K562 (cell line): ENCODE measurements around the gene TRDMT1. TPM values are rescaled to one million over a fixed set of nuclear protein-coding genes. Genes with fewer than 3 reads are reported as not detected.

ENCODE experiments used
- ATAC-seq: fragments of 200-7000 bp; cut with Tn5 transposase; 3 replicates; pipeline ENCODE4 v1.9.1; 2020; ENCODE audit warnings: moderate library complexity
- BruUV-seq: library from RNA; stranded (reverse); fragments of 400-500 nt; replicated peaks from 2 replicates; lab custom pipeline; 2021; lab: Mats Ljungman, UMichigan
- CTCF ChIA-PET: fragments of 300-600 bp; formaldehyde crosslinking; extraction: SDS; loops from one replicate; lab custom pipeline; 2021; ENCODE audit warnings: low intra/inter-chr PET ratio; lab: Yijun Ruan, JAX
- POLR2A ChIA-PET: fragments of 300-600, 350-650 bp; sonication (Branson Sonifier 250); formaldehyde crosslinking; extraction: SDS; loops from one replicate; lab custom pipeline; 2021; ENCODE audit warnings: antibody characterized with exemption, inconsistent platforms; lab: Yijun Ruan, JAX
- DNase-seq, 4 experiments: peaks; one replicate each; pipeline versions ENCODE4 v3.0.0 to v3.0.0-alpha.2; 2011 to 2018; ENCODE audit warnings: low spot score in 3 of 4, mixed read lengths in 3 of 4; ENCODE audit errors: extremely low read depth in 1 of 4
- FAIRE-seq: peaks from 2 replicates; lab custom pipeline; 2011; peaks lifted over from hg19 to GRCh38; lab: Jason Lieb, UNC
- H2AFZ ChIP-seq: 2 replicates; pipeline ENCODE4 v1.6.0; 2011; ENCODE audit warnings: low read depth, low read length, control low read depth, inconsistent platforms
- H3K27ac ChIP-seq: fragments of 200-600 bp; 3 replicates; pipeline ENCODE4 v1.8.0; 2011; ENCODE audit warnings: low read depth, mild to moderate bottlenecking, control low read depth, inconsistent platforms, low read length, moderate library complexity, mixed read lengths; ENCODE audit errors: extremely low read depth
- H3K27me3 ChIP-seq, 2 experiments: fragments of 300-600 bp in 1 of 2; 2 replicates in 1 of 2; 3 replicates in 1 of 2; pipeline versions ENCODE4 v1.6.0 to v1.8.0; 2011; ENCODE audit warnings: inconsistent platforms in 2 of 2, low read length in 2 of 2, mild to moderate bottlenecking in 1 of 2, mixed read lengths in 1 of 2, moderate library complexity in 1 of 2; ENCODE audit not compliant: control insufficient read depth in 2 of 2, insufficient read depth in 2 of 2
- H3K36me3 ChIP-seq: fragments of 300-600 bp; 3 replicates; pipeline ENCODE4 v1.8.0; 2011; ENCODE audit warnings: mild to moderate bottlenecking, low read length, inconsistent platforms; ENCODE audit not compliant: control insufficient read depth, insufficient read depth
- H3K4me1 ChIP-seq, 2 experiments: fragments of 200-600 bp in 1 of 2; replicated peaks in 1 of 2; 2 replicates in 1 of 2; 3 replicates in 1 of 2; pipeline versions ENCODE4 v1.5.1 to v1.8.0; 2011; ENCODE audit warnings: inconsistent platforms in 2 of 2, low read length in 2 of 2, mild to moderate bottlenecking in 1 of 2, mixed read lengths in 1 of 2, moderate library complexity in 1 of 2; ENCODE audit not compliant: control insufficient read depth in 2 of 2, insufficient read depth in 2 of 2
- H3K4me2 ChIP-seq: 2 replicates; pipeline ENCODE4 v1.6.1; 2011; ENCODE audit warnings: low read length, control low read depth, inconsistent platforms, mixed read lengths; ENCODE audit not compliant: insufficient read depth
- H3K4me3 ChIP-seq: fragments of 200-600 bp; sonication (generic), shearing (Covaris generic); 2 replicates; pipeline ENCODE4 v1.5.1; 2016; ENCODE audit warnings: control low read depth, inconsistent platforms
- H3K79me2 ChIP-seq: fragments of 200-600 bp; 3 replicates; pipeline ENCODE4 v1.8.0; 2011; ENCODE audit warnings: low read length, inconsistent platforms; ENCODE audit not compliant: control insufficient read depth, insufficient read depth
- H3K9ac ChIP-seq, 2 experiments: 2 replicates each; pipeline versions ENCODE4 v1.6.0 to v1.6.1; 2011; ENCODE audit warnings: low read depth in 2 of 2, low read length in 2 of 2, control low read depth in 1 of 2, inconsistent platforms in 1 of 2, mild to moderate bottlenecking in 1 of 2, mixed read lengths in 1 of 2; ENCODE audit not compliant: insufficient read depth in 1 of 2
- H3K9me1 ChIP-seq: one replicate; pipeline ENCODE4 v1.6.0; 2011; ENCODE audit warnings: inconsistent platforms, mild to moderate bottlenecking, low read length, moderate library complexity; ENCODE audit not compliant: control insufficient read depth, insufficient read depth
- H3K9me3 ChIP-seq: replicated peaks from 2 replicates; pipeline ENCODE4 v1.5.1; 2011; ENCODE audit warnings: low read depth, low read length, inconsistent platforms; ENCODE audit not compliant: control insufficient read depth, insufficient read depth
- H4K20me1 ChIP-seq: replicated peaks from 2 replicates; pipeline ENCODE4 v1.6.1; 2011; ENCODE audit warnings: low read length, inconsistent platforms, mixed read lengths; ENCODE audit not compliant: control insufficient read depth, insufficient read depth
- CREB3L1 ChIP-seq: fragments of 450-650 bp; IDR thresholded peaks from 2 replicates; pipeline ENCODE4 v1.6.1; 2014; ENCODE audit warnings: low read depth, mild to moderate bottlenecking, moderate library complexity, borderline replicate concordance
- FOXK1 ChIP-seq: sonication (generic); formaldehyde crosslinking; IDR thresholded peaks from 2 replicates; pipeline ENCODE4 v1.8.0; 2022; ENCODE audit warnings: missing genetic modification reagents, mild to moderate bottlenecking, borderline replicate concordance
- HDAC2 ChIP-seq: fragments of 450-650 bp; IDR thresholded peaks from 2 replicates; pipeline ENCODE4 v1.6.1; 2016; ENCODE audit warnings: mild to moderate bottlenecking
- IRF1 ChIP-seq: sonication (generic); formaldehyde crosslinking; IDR thresholded peaks from 2 replicates; pipeline ENCODE4 v1.8.0; 2022; ENCODE audit warnings: missing genetic modification reagents, mild to moderate bottlenecking, borderline replicate concordance
- IRF2 ChIP-seq: sonication (generic); formaldehyde crosslinking; IDR thresholded peaks from 2 replicates; pipeline ENCODE4 v1.8.1; 2022; ENCODE audit warnings: mild to moderate bottlenecking, missing genetic modification reagents
- MCM2 ChIP-seq: fragments of 450-650 bp; IDR thresholded peaks from 2 replicates; pipeline ENCODE4 v1.6.1; 2017; ENCODE audit warnings: low read depth, mild to moderate bottlenecking
- OTX1 ChIP-seq: fragments of 450-650 bp; formaldehyde crosslinking; IDR thresholded peaks from 2 replicates; pipeline ENCODE4 v1.4.0; 2022; ENCODE audit warnings: mild to moderate bottlenecking
- PHTF2 ChIP-seq: fragments of 250-450 bp; sonication (Bioruptor Pico); IDR thresholded peaks from 2 replicates; pipeline ENCODE4 v1.5.0; 2021; ENCODE audit warnings: mild to moderate bottlenecking
- PKNOX1 ChIP-seq: fragments of 450-650 bp; IDR thresholded peaks from 2 replicates; pipeline ENCODE4 v1.6.1; 2016
- PML ChIP-seq: IDR thresholded peaks from 2 replicates; pipeline ENCODE4 v1.6.1; 2012; ENCODE audit warnings: low read length, inconsistent platforms
- POLR2AphosphoS2 ChIP-seq: IDR thresholded peaks from 2 replicates; pipeline ENCODE4 v1.6.1; 2012; ENCODE audit warnings: low read length, improper control_type of control experiment
- POLR3G ChIP-seq: IDR thresholded peaks from 2 replicates; pipeline ENCODE4 v1.6.1; 2011; ENCODE audit not compliant: insufficient read length, insufficient replicate concordance; ENCODE audit errors: extremely low read depth
- PTRF ChIP-seq: fragments of 450-650 bp; IDR thresholded peaks from 2 replicates; pipeline ENCODE4 v1.6.1; 2016; ENCODE audit warnings: mild to moderate bottlenecking, missing genetic modification characterization, missing compliant biosample characterization
- SIN3A ChIP-seq, 2 experiments: fragments of 150-350 bp in 1 of 2; IDR thresholded peaks; 2 replicates each; pipeline ENCODE4 v1.6.1; 2011 to 2016; ENCODE audit warnings: borderline replicate concordance in 2 of 2, low read depth in 2 of 2, low read length in 2 of 2, mild to moderate bottlenecking in 2 of 2, moderate library complexity in 2 of 2; ENCODE audit not compliant: control insufficient read depth in 1 of 2
- ZBTB8A ChIP-seq: fragments of 450-650 bp; IDR thresholded peaks from 2 replicates; pipeline ENCODE4 v1.6.1; 2018; ENCODE audit warnings: mild to moderate bottlenecking, moderate library complexity; ENCODE audit not compliant: partially characterized antibody
- ZC3H8 ChIP-seq: fragments of 450-650 bp; IDR thresholded peaks from 2 replicates; pipeline ENCODE4 v1.6.1; 2017
- WGBS: fragments of 100-300 bp; shearing (Covaris generic); methylation state at CpG from one replicate; pipeline ENCODE4 v1.1.6; 2016; ENCODE audit warnings: low coverage, mixed read lengths; ENCODE audit not compliant: insufficient coverage; ENCODE audit errors: missing lambda C conversion rate; 5-methylcytosine and 5-hydroxymethylcytosine counted together
- in situ Hi-C: fragments of 300-500 bp; cut with MboI; formaldehyde crosslinking; loops from 4 replicates; pipeline ENCODE4 v1.15.0; 2018; ENCODE audit warnings: inconsistent platforms, mixed read lengths
- intact Hi-C: fragments of 100-400 bp; cut with micrococcal nuclease; formaldehyde crosslinking; loops from 2 replicates; pipeline ENCODE4 v1.14.2; 2022
- polyA plus RNA-seq, 8 experiments: library from polyadenylated mRNA; depleted of rRNA in 4 of 8; stranded (reverse) in 5 of 8; unstranded in 3 of 8; fragments of >200 nt; fragmentation: Nextera tagmentation in 2 of 8; fragmentation: Illumina TruSeq in 1 of 8; extraction: Ambion mirVana in 2 of 8; extraction: Trizol in 1 of 8; gene quantifications; 2 replicates each; pipeline versions ENCODE4 v1.2.1 to v1.2.3, GENCODE V29; 2011 to 2014; ENCODE audit warnings: inconsistent platforms in 1 of 8, missing spikeins in 1 of 8
- total RNA-seq, 7 experiments: library from RNA; depleted of rRNA in 6 of 7; stranded (reverse); fragments of >200 nt in 6 of 7; fragmentation: Illumina TruSeq in 2 of 7; extraction: Trizol in 2 of 7; gene quantifications; 2 replicates each; pipeline versions ENCODE4 v1.2.1 to v1.2.3, GENCODE V29; 2011 to 2021; ENCODE audit warnings: low replicate concordance in 1 of 7
- TF ChIP-seq, protein P1 (sequence below): fragments of 450-650 bp; IDR thresholded peaks from 2 replicates; pipeline ENCODE4 v1.6.1; 2016; ENCODE audit warnings: borderline replicate concordance

The TRDMT1 gene
- total and polyA plus RNA-seq, 9 of the 15 experiments (the other 6 are each of a cell fraction or from before 2014, with no cell fraction given), result 5.4 to 12.6 (median 9.3) TPM

- DNase-seq (peak in 1 of 4 experiments; percentile 23), FAIRE-seq (no peak), ATAC-seq (peak; percentile 58)
- no peaks in the 10 kb centered on the region for H3K9me3 ChIP-seq
- in situ Hi-C loops (no loop called here), intact Hi-C loops (no loop called here)
- H3K9me1 ChIP-seq, result no peaks in the 10 kb centered on the region
- ChIA-PET CTCF (no interaction called here), POLR2A (interaction anchor here (0.8 to 1.3 kb wide), 4 partner anchors 9 to 403 kb away, joined by 3 to 5 read pairs (median 4); partner anchors contain the start of gene TRDMT1)
- no TSS peak for BruUV-seq
- peaks cover 39% of the 10 kb centered on the region for H3K36me3 ChIP-seq
- peak overlapping the region; percentile 13; the same call in 1 of the 2 replicates for H2AFZ ChIP-seq
- no peak overlapping the region for H3K4me2 ChIP-seq
- H3K9ac ChIP-seq, result peak overlapping the region in 1 of 2 experiments; percentile 8; a peak in 1 of 4 replicates
- no peak overlapping the region for H3K27ac ChIP-seq
- 47% methylated on average over 12 of the region's 12 CpGs for WGBS
- H4K20me1 ChIP-seq, result no peaks in the 10 kb centered on the region
- H3K27me3 ChIP-seq, result no peaks in the 10 kb centered on the region
- no peak overlapping the region for H3K4me3 ChIP-seq
- H3K4me1 ChIP-seq, result peaks cover 0 to 3% of the 10 kb centered on the region in 2 experiments; a peak in 2 of 5 replicates
- no peaks in the 10 kb centered on the region for H3K79me2 ChIP-seq
- TF ChIP-seq PHTF2 (CRISPR knock-in tag) (peak; percentile 52; the same call in 1 of the 2 replicates), MCM2 (no peak), ZBTB8A (no peak), HDAC2 (no peak), IRF1 (CRISPR knock-in tag) (no peak), PML (no peak), ZC3H8 (no peak), OTX1 (CRISPR knock-in tag) (no peak), IRF2 (no peak), PKNOX1 (peak; percentile 50; the same call in 1 of the 2 replicates), POLR2AphosphoS2 (peak; percentile 78; the same call in 1 of the 2 replicates), FOXK1 (no peak), SIN3A (IDR thresholded peaks at IDR 0.05; ENCODE audit: borderline replicate concordance in 2 of 2, control insufficient read depth in 1 of 2, low read depth in 2 of 2, low read length in 2 of 2) (no peak), PTRF (tag) (no peak), POLR3G (no peak), CREB3L1 (no peak)
- TF ChIP-seq, protein P1, sequence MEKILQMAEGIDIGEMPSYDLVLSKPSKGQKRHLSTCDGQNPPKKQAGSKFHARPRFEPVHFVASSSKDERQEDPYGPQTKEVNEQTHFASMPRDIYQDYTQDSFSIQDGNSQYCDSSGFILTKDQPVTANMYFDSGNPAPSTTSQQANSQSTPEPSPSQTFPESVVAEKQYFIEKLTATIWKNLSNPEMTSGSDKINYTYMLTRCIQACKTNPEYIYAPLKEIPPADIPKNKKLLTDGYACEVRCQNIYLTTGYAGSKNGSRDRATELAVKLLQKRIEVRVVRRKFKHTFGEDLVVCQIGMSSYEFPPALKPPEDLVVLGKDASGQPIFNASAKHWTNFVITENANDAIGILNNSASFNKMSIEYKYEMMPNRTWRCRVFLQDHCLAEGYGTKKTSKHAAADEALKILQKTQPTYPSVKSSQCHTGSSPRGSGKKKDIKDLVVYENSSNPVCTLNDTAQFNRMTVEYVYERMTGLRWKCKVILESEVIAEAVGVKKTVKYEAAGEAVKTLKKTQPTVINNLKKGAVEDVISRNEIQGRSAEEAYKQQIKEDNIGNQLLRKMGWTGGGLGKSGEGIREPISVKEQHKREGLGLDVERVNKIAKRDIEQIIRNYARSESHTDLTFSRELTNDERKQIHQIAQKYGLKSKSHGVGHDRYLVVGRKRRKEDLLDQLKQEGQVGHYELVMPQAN, result no peak
Measured at GRCh38 chr10:17238445-17239291, 37.2 kb upstream of the TRDMT1 start.
